HEK293 (cell line): Measurements from ENCODE around the gene RHOG.

Experiments used
- GLIS1 ChIP-seq: fragments of 450-650 bp; formaldehyde crosslinking; IDR thresholded peaks from 2 replicates; pipeline ENCODE4 v1.5.1; 2016; ENCODE audit warnings: missing biosample characterization, missing genetic modification characterization
- HOXD13 ChIP-seq: sonication (generic); formaldehyde crosslinking; IDR thresholded peaks from 2 replicates; pipeline ENCODE4 v1.8.0; 2022; ENCODE audit warnings: missing genetic modification reagents, borderline replicate concordance
- KLF16 ChIP-seq: fragments of 450-650 bp; formaldehyde crosslinking; IDR thresholded peaks from 2 replicates; pipeline ENCODE4 v1.5.1; 2017; ENCODE audit warnings: missing biosample characterization, missing genetic modification characterization
- ZBTB20 ChIP-seq: fragments of 450-650 bp; formaldehyde crosslinking; IDR thresholded peaks from 2 replicates; pipeline ENCODE4 v1.5.1; 2016; ENCODE audit warnings: missing biosample characterization, missing genetic modification characterization
- ZEB2 ChIP-seq: fragments of 450-650 bp; formaldehyde crosslinking; IDR thresholded peaks from 2 replicates; pipeline ENCODE4 v1.5.1; 2016; ENCODE audit warnings: missing biosample characterization, missing genetic modification characterization
- ZFP41 ChIP-seq: fragments of 450-650 bp; formaldehyde crosslinking; IDR thresholded peaks from 2 replicates; pipeline ENCODE4 v1.5.1; 2016; ENCODE audit warnings: missing biosample characterization, missing genetic modification characterization, borderline replicate concordance
- ZIC2 ChIP-seq: fragments of 450-650 bp; formaldehyde crosslinking; IDR thresholded peaks from 2 replicates; pipeline ENCODE4 v1.5.1; 2016; ENCODE audit warnings: missing biosample characterization, missing genetic modification characterization
- ZNF121 ChIP-seq: fragments of 450-650 bp; formaldehyde crosslinking; IDR thresholded peaks from 2 replicates; pipeline ENCODE4 v1.5.1; 2016; ENCODE audit warnings: missing biosample characterization, missing genetic modification characterization
- ZNF133 ChIP-seq: fragments of 450-650 bp; formaldehyde crosslinking; IDR thresholded peaks from 2 replicates; pipeline ENCODE4 v1.5.1; 2016; ENCODE audit warnings: missing biosample characterization, missing genetic modification characterization
- ZNF16 ChIP-seq: fragments of 450-650 bp; formaldehyde crosslinking; IDR thresholded peaks from 2 replicates; pipeline ENCODE4 v1.5.1; 2016; ENCODE audit warnings: low read depth, missing biosample characterization, missing genetic modification characterization
- ZNF19 ChIP-seq: fragments of 450-650 bp; formaldehyde crosslinking; IDR thresholded peaks from 2 replicates; pipeline ENCODE4; 2016; ENCODE audit warnings: missing biosample characterization, missing genetic modification characterization, low read depth
- ZNF223 ChIP-seq: fragments of 450-650 bp; formaldehyde crosslinking; IDR thresholded peaks from 2 replicates; pipeline ENCODE4 v1.5.1; 2016; ENCODE audit warnings: missing biosample characterization, missing genetic modification characterization
- ZNF248 ChIP-seq: fragments of 450-650 bp; formaldehyde crosslinking; IDR thresholded peaks from 2 replicates; pipeline ENCODE4 v1.5.1; 2017; ENCODE audit warnings: missing biosample characterization, missing genetic modification characterization
- ZNF302 ChIP-seq: fragments of 450-650 bp; formaldehyde crosslinking; IDR thresholded peaks from 2 replicates; pipeline ENCODE4 v1.5.1; 2016; ENCODE audit warnings: missing biosample characterization, missing genetic modification characterization, low read depth
- ZNF335 ChIP-seq: fragments of 450-650 bp; formaldehyde crosslinking; conservative IDR thresholded peaks from 2 replicates; pipeline ENCODE4 v1.5.1; 2016; ENCODE audit warnings: missing biosample characterization, missing genetic modification characterization
- ZNF518A ChIP-seq: fragments of 450-650 bp; formaldehyde crosslinking; conservative IDR thresholded peaks from 2 replicates; pipeline ENCODE4 v1.5.1; 2016; ENCODE audit warnings: low read depth, missing biosample characterization, missing genetic modification characterization
- ZNF548 ChIP-seq: fragments of 450-650 bp; formaldehyde crosslinking; IDR thresholded peaks from 2 replicates; pipeline ENCODE4 v1.5.1; 2016; ENCODE audit warnings: missing biosample characterization, missing genetic modification characterization
- ZNF560 ChIP-seq: fragments of 450-650 bp; formaldehyde crosslinking; IDR thresholded peaks from 2 replicates; pipeline ENCODE4 v1.5.1; 2017; ENCODE audit warnings: missing biosample characterization, missing genetic modification characterization, borderline replicate concordance
- ZNF626 ChIP-seq: fragments of 450-650 bp; sonication (Bioruptor Pico); formaldehyde crosslinking; IDR thresholded peaks from 2 replicates; pipeline ENCODE4 v1.5.1; 2018; ENCODE audit warnings: missing biosample characterization, missing genetic modification characterization, inconsistent platforms
- ZNF645 ChIP-seq: fragments of 450-650 bp; formaldehyde crosslinking; IDR thresholded peaks from 2 replicates; pipeline ENCODE4; 2016; ENCODE audit warnings: missing biosample characterization, missing genetic modification characterization
- ZNF654 ChIP-seq: fragments of 450-650 bp; formaldehyde crosslinking; IDR thresholded peaks from 2 replicates; pipeline ENCODE4 v1.5.1; 2016; ENCODE audit warnings: low read depth, missing biosample characterization, missing genetic modification characterization
- ZNF677 ChIP-seq: fragments of 450-650 bp; IDR thresholded peaks from 2 replicates; pipeline ENCODE4 v1.5.0; 2018; ENCODE audit warnings: missing biosample characterization, mild to moderate bottlenecking, missing genetic modification characterization, moderate library complexity
- TF ChIP-seq, protein P1 (sequence below): fragments of 450-650 bp; formaldehyde crosslinking; IDR thresholded peaks from 2 replicates; pipeline ENCODE4 v1.5.1; 2016; ENCODE audit warnings: missing biosample characterization, missing genetic modification characterization
- TF ChIP-seq, protein P2 (sequence below): fragments of 450-650 bp; formaldehyde crosslinking; IDR thresholded peaks from 2 replicates; pipeline ENCODE4 v1.5.1; 2016; ENCODE audit warnings: missing biosample characterization, missing genetic modification characterization
- TF ChIP-seq, protein P3 (sequence below): fragments of 450-650 bp; formaldehyde crosslinking; IDR thresholded peaks from 2 replicates; pipeline ENCODE4 v1.5.1; 2016; ENCODE audit warnings: missing biosample characterization, missing genetic modification characterization
- TF ChIP-seq, protein P4 (sequence below): fragments of 450-650 bp; formaldehyde crosslinking; IDR thresholded peaks from 2 replicates; pipeline ENCODE4 v1.5.1; 2017; ENCODE audit warnings: missing biosample characterization, mild to moderate bottlenecking, missing genetic modification characterization, moderate library complexity

The RHOG gene

DNA sequence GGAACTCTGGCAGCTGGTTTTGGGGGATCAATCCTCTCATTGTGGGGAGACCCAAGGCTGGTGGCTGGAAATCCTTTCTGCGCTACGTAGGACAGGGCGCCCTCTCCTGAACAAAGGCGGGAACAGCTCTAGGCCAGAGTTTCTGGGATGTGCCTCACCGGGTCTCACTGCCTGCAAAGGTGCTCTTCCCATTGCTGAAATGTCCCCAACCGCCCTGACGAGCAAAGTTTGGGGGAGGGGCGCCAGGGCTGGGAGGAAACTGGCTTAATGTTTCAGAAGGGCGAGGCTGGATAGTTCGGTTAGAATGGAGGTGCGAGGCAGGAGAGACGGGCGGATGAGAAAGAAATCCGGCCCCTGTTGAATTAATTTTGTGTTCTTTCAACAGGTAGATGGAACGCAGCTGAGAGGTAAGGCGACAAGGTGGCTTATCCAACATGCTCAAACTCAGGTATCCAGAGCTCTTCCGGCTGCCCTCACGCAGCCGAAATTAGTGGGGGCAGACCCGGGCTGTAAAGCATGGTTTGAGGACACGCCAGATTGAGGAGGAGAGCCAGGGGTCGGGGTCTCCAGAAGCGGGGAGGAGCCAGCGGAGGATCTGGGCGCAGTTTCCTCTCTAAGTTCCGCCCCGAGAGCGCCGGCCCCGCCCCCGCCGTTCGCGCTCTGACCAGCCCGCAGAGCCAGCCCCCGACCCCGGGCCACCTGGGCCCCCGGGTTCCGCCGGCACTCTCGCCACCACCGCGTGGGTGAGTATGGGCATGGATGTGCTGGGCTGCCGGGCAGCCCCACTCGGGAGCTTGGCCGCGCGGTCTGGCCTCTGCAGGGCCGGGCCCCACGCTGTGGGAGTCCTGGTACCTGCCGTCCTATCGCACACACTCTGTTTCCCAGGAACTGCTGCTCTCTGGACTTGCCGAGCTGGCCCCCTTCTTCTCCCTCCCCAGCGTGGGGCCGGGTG, 32.6 kb downstream of the RHOG start, which contains the start of gene PGAP2 (continued):
- TF ChIP-seq ZNF133 (tag by site-specific recombination) = no peak
- TF ChIP-seq ZNF560 (tag by site-specific recombination) = no peak
- TF ChIP-seq HOXD13 = no peak
- TF ChIP-seq, protein P1, sequence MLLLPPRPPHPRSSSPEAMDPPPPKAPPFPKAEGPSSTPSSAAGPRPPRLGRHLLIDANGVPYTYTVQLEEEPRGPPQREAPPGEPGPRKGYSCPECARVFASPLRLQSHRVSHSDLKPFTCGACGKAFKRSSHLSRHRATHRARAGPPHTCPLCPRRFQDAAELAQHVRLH (tag by site-specific recombination) = no peak
- TF ChIP-seq ZNF335 = peak; percentile 75; the same call in 1 of the 2 replicates
- no peak for TF ChIP-seq ZNF223 (tag by site-specific recombination)
- TF ChIP-seq ZNF677 (tag by site-specific recombination) = no peak
- TF ChIP-seq GLIS1 (tag by site-specific recombination) = peak; percentile 53
- no peak for TF ChIP-seq ZNF19 (tag by site-specific recombination)
- TF ChIP-seq ZNF121 (tag by site-specific recombination) = no peak
- TF ChIP-seq, protein P2, sequence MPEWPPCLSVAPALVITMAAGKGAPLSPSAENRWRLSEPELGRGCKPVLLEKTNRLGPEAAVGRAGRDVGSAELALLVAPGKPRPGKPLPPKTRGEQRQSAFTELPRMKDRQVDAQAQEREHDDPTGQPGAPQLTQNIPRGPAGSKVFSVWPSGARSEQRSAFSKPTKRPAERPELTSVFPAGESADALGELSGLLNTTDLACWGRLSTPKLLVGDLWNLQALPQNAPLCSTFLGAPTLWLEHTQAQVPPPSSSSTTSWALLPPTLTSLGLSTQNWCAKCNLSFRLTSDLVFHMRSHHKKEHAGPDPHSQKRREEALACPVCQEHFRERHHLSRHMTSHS (tag by site-specific recombination) = no peak
- TF ChIP-seq, protein P3, sequence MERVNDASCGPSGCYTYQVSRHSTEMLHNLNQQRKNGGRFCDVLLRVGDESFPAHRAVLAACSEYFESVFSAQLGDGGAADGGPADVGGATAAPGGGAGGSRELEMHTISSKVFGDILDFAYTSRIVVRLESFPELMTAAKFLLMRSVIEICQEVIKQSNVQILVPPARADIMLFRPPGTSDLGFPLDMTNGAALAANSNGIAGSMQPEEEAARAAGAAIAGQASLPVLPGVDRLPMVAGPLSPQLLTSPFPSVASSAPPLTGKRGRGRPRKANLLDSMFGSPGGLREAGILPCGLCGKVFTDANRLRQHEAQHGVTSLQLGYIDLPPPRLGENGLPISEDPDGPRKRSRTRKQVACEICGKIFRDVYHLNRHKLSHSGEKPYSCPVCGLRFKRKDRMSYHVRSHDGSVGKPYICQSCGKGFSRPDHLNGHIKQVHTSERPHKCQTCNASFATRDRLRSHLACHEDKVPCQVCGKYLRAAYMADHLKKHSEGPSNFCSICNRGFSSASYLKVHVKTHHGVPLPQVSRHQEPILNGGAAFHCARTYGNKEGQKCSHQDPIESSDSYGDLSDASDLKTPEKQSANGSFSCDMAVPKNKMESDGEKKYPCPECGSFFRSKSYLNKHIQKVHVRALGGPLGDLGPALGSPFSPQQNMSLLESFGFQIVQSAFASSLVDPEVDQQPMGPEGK = 0 out of 2 replicates have a peak, but pooled peaks have one; percentile 26
- no peak for TF ChIP-seq ZNF16
- peak; percentile 47; the same call in 1 of the 2 replicates for TF ChIP-seq ZBTB20 (tag by site-specific recombination)
- TF ChIP-seq, protein P4, sequence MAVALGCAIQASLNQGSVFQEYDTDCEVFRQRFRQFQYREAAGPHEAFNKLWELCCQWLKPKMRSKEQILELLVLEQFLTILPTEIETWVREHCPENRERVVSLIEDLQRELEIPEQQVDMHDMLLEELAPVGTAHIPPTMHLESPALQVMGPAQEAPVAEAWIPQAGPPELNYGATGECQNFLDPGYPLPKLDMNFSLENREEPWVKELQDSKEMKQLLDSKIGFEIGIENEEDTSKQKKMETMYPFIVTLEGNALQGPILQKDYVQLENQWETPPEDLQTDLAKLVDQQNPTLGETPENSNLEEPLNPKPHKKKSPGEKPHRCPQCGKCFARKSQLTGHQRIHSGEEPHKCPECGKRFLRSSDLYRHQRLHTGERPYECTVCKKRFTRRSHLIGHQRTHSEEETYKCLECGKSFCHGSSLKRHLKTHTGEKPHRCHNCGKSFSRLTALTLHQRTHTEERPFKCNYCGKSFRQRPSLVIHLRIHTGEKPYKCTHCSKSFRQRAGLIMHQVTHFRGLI (tag by site-specific recombination) = no peak
- peak; percentile 57 for TF ChIP-seq ZEB2
- TF ChIP-seq KLF16 = no peak
- no peak for TF ChIP-seq ZNF645 (tag by site-specific recombination)
- no peak for TF ChIP-seq ZNF548 (tag by site-specific recombination)
- no peak for TF ChIP-seq ZNF626 (tag by site-specific recombination)
- TF ChIP-seq ZNF654 (tag by site-specific recombination) = peak; percentile 64
- no peak for TF ChIP-seq ZNF518A
- TF ChIP-seq ZIC2 (tag by site-specific recombination) = peak; percentile 62
- no peak for TF ChIP-seq ZNF302 (tag by site-specific recombination)
- no peak for TF ChIP-seq ZNF248 (tag by site-specific recombination)
- TF ChIP-seq ZFP41 (tag by site-specific recombination) = no peak
